VCaP (cell line): Measurements from ENCODE around the gene PARD3B.

Source experiments
- H3K27ac ChIP-seq: fragments of 450-650 bp; 2 replicates; pipeline ENCODE4 v1.5.1; 2017
- CTCF ChIP-seq: fragments of 450-650 bp; conservative IDR thresholded peaks from 2 replicates; pipeline ENCODE4 v1.5.1; 2017; ENCODE audit warnings: mild to moderate bottlenecking, moderate library complexity

Gene PARD3B

DNA sequence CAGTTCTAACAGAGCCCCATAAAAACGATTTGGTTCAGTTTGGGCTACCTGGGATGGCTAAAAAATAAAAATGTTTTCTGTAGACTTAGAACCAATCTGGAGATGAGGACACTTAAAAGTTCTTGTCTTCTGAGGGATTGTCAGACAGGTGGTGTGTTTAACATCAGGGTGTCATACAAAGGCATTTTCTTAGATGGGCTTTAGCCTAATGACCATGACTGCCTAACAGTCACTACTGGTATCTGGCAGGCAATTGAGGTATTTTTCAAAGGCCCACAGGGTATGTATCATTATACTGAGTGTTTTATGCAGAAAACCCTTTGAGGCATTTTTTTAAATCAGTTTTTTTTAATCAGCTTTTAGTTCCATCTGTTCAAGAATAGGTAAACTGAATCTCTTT lies 341.4 kb downstream of the PARD3B start:
- no peak for TF ChIP-seq CTCF
- no peak overlapping the region for H3K27ac ChIP-seq

- H3K27ac ChIP-seq = no peak overlapping the region
- TF ChIP-seq CTCF = no peak
These were observed 342.9 kb downstream of the PARD3B start for GRCh38 chr2:204888222-204888621.

- no peak for TF ChIP-seq CTCF
- H3K27ac ChIP-seq = no peak overlapping the region
These were observed 345.4 kb downstream of the PARD3B start for GRCh38 chr2:204890680-204891079.

- TF ChIP-seq CTCF = no peak
- no peak overlapping the region for H3K27ac ChIP-seq
These were observed 346.5 kb downstream of the PARD3B start for GRCh38 chr2:204891739-204892138.

DNA sequence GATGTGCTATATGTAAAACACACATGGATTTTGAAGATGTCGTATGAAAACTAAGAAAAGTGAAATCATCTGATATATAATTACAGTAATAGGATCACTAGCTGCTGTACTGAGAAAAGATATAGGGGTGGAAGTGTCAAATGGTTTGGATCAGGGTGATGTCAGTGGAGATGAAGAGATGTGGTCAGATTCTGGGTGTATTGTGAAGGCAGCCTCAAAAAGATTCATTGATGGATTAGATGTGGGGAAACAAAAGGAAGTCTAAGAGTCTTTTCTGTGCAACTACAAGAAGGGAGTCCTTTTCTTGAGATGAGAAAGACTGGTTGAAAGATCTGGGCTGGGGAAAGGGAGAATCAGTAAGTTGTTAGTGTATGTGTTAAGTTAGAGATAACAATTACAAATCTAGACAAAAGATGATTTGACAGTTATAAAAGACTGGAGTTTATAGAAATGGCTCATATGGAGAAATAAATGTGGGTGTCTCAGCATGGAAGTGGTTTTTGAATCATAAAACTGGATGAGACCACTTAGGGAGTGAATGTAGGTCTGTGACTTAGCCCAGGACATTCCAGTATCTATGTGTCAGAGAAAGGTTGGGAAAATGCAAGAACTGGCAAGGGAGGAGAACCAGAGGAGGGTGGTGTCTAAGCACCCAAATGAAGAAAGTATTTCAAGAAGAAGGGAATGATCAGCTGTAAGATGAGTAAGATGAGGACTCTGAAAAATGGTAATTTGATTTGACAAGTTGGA lies 347.4 kb downstream of the PARD3B start:
- TF ChIP-seq CTCF = no peak
- no peak overlapping the region for H3K27ac ChIP-seq

DNA sequence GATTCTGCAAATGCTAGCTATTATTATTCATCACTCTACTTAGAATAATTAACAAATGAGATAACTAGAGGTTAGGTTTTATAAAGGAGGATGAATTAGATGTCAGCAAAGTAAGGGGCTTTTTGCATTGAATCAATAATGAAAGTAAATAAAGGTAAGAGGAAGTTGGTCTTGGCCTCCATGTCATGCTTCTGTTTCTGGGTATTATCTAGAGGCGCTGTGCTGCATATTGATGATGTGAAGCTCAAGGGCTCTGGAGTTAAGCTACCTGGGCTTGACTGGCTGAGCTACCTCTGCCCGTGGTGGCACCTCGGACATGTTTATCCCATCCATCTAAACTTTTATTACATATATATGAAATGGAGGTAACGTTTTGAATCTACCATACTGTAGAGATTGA lies 350.9 kb downstream of the PARD3B start:
- no peak for TF ChIP-seq CTCF
- H3K27ac ChIP-seq = no peak overlapping the region

- H3K27ac ChIP-seq = no peak overlapping the region
- TF ChIP-seq CTCF = no peak
These were observed 352.3 kb downstream of the PARD3B start for GRCh38 chr2:204897561-204897960.
